Right atrium auricular region (tissue), 2 donors: Measurements from ENCODE around the gene LUZP2. TPM values are rescaled to one million over a fixed set of nuclear protein-coding genes. Genes with fewer than 3 reads are reported as not detected.

ENCODE experiments used
- DNase-seq: peaks from one replicate; pipeline ENCODE4 v3.0.0-alpha.2; 2019; ENCODE audit warnings: low spot score
- H3K27ac ChIP-seq, 2 donors: fragments of 200-600 bp; sonication (generic); 1 replicate in 1 of 2; 2 replicates in 1 of 2; pipeline ENCODE4 v1.5.1; 2016 to 2019
- H3K27me3 ChIP-seq, 2 donors: fragments of 200-600 bp; sonication (generic); one replicate each; pipeline versions ENCODE4 v1.5.1 to v1.6.0; 2017 to 2019
- H3K36me3 ChIP-seq: fragments of 200-600 bp; sonication (generic); one replicate; pipeline ENCODE4 v1.5.1; 2016
- H3K4me1 ChIP-seq, 2 donors: fragments of 200-600 bp; sonication (generic); one replicate each; pipeline versions ENCODE4 v1.5.1 to v1.6.0; 2017 to 2019
- H3K4me3 ChIP-seq, 2 donors: fragments of 200-600 bp; sonication (generic); 1 replicate in 1 of 2; 2 replicates in 1 of 2; pipeline ENCODE4 v1.5.1; 2017 to 2019; ENCODE audit warnings: mild to moderate bottlenecking in 1 of 2, moderate library complexity in 1 of 2
- H3K9me3 ChIP-seq, 2 donors: fragments of 200-600 bp; sonication (generic); one replicate each; pipeline ENCODE4 v1.5.1; 2019
- CTCF ChIP-seq, 2 donors: fragments of 200-600 bp; sonication (generic); IDR thresholded peaks; one replicate each; pipeline ENCODE4 v1.5.1; 2019; ENCODE audit warnings: antibody characterized with exemption in 2 of 2
- total RNA-seq, 2 donors: library from RNA; depleted of rRNA; stranded (reverse); fragments of >200 nt; gene quantifications; one replicate each; pipeline ENCODE4 v1.1.0, GENCODE V29; 2016

LUZP2 gene
- total RNA-seq, 2 donors from 2014 or later = 0.19 TPM; not detected in 1

GRCh38 chr11:24560324-24560723 is 63.5 kb downstream of the LUZP2 start:
- Histone ChIP-seq H3K36me3 (no peaks in the 10 kb centered on the region), H3K27ac (no peak overlapping the region), H3K9me3 (no peaks in the 10 kb centered on the region), H3K4me3 (no peak overlapping the region), H3K4me1 (no peaks in the 10 kb centered on the region), H3K27me3 (no peaks in the 10 kb centered on the region)
- no peak for TF ChIP-seq CTCF (IDR thresholded peaks at IDR 0.05)
- DNase-seq = no peak

DNA sequence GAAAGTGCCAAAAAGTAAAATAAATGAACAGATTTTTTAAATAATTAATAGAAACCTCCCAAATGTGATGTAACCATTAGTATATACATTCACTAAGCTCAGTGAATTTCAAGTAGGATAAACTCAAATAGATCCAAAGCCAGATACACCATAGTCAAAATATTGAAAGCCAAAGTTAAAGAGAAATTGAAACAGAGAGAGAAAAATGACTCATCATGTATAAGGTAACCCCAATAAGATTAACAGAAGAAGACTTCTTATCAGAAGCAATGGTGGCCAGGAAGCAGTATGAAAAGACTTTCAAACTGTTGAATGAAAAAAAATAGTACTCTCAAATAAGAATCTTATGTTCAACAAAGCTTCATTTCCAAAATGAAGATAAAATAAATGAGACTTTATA is 70.5 kb downstream of the LUZP2 start:
- Histone ChIP-seq H3K36me3 (no peaks in the 10 kb centered on the region), H3K27me3 (no peaks in the 10 kb centered on the region), H3K4me1 (no peaks in the 10 kb centered on the region), H3K9me3 (no peaks in the 10 kb centered on the region), H3K4me3 (no peak overlapping the region), H3K27ac (no peak overlapping the region)
- no peak for TF ChIP-seq CTCF (IDR thresholded peaks at IDR 0.05)
- DNase-seq = no peak

DNA sequence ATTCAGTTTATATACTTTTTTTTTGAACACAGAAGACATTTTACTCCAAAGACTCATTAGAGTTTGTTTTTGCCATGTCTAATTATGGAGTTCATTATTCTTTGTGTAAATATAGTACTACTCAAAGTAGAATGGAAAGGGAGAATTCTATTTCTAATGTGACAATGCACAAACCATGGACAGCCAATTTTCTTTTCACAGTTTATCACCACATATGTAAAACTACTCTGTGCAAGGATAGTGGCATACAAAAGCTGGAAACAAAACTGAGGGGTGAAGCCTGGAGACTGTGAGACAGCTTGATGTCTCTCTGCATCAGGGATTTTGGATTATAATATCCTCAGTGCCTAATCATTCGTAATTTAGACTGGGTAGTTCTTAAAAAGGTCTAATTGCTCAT is 75.5 kb downstream of the LUZP2 start:
- DNase-seq = no peak
- H3K4me3 ChIP-seq = no peak overlapping the region
- no peaks in the 10 kb centered on the region for H3K36me3 ChIP-seq
- TF ChIP-seq CTCF (IDR thresholded peaks at IDR 0.05) = no peak
- no peak overlapping the region for H3K27ac ChIP-seq
- no peaks in the 10 kb centered on the region for H3K4me1 ChIP-seq
- H3K27me3 ChIP-seq = peaks cover 0 to 3% of the 10 kb centered on the region in 2 donors
- no peaks in the 10 kb centered on the region for H3K9me3 ChIP-seq

DNA sequence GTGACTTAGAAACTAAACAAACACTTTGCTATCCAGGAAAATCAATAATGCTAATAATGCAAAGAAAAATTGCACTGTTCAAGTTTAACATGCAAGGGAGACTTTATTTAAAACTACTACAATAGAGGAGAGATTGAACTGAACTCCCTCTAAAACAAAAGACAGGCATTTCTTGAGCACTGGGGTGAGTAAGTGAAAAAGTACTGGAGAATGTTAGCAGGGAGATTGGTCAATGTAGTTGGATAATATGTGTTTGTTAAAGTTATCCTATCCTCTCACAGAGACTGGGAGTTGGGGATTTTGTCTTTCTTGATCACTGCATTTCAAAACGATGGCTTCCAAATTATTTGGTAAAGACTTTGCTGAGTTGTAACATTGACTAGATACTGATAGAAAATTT is 77.6 kb downstream of the LUZP2 start:
- TF ChIP-seq CTCF (IDR thresholded peaks at IDR 0.05) = no peak
- no peaks in the 10 kb centered on the region for H3K9me3 ChIP-seq
- no peaks in the 10 kb centered on the region for H3K4me1 ChIP-seq
- H3K4me3 ChIP-seq = no peak overlapping the region
- no peak for DNase-seq
- H3K36me3 ChIP-seq = no peaks in the 10 kb centered on the region
- H3K27me3 ChIP-seq = peaks cover 0 to 3% of the 10 kb centered on the region in 2 donors
- no peak overlapping the region for H3K27ac ChIP-seq

DNA sequence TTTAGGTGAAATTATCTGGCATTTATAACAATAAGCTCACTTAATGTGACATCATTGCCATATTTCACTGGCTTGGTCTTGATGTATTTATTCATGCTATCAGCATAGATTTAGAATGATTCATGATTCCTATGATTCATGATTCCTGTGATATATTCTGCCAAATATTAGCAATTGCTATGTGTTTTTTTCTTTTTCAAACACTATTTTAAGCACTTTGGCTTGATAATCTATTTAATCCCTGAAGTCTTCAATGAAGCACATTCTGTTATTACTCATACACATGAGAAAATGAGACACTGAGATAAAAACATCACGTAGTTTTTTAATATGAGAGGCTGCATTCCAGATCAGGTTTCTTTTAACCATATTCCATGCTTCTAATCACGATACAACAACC is 78.5 kb downstream of the LUZP2 start:
- DNase-seq = no peak
- no peak overlapping the region for H3K4me3 ChIP-seq
- no peaks in the 10 kb centered on the region for H3K36me3 ChIP-seq
- H3K9me3 ChIP-seq = no peaks in the 10 kb centered on the region
- no peak for TF ChIP-seq CTCF (IDR thresholded peaks at IDR 0.05)
- H3K27ac ChIP-seq = no peak overlapping the region
- H3K4me1 ChIP-seq = no peaks in the 10 kb centered on the region
- peaks cover 0 to 3% of the 10 kb centered on the region in 2 donors for H3K27me3 ChIP-seq

DNA sequence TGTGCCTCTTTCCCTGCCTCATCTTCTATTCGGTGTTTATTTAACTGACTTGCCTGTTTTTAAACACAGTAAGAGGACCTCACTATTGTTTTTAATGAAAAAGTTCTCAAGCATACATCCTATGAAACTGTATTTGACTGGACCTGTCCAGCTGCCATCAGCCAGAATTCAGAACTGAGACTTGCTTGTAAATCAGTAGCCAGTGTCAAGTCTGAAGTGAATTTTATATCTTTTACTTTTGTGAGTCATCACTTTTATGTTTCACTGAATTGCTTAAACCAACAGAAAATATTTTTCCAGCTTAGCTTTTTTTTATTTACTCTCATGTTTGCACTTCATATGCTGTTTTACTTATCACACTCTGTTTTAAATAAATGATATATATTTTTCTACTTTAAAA is 88.3 kb downstream of the LUZP2 start:
- H3K4me1 ChIP-seq = no peaks in the 10 kb centered on the region
- no peak for DNase-seq
- H3K9me3 ChIP-seq = no peaks in the 10 kb centered on the region
- no peak overlapping the region for H3K4me3 ChIP-seq
- TF ChIP-seq CTCF (IDR thresholded peaks at IDR 0.05) = no peak
- H3K27me3 ChIP-seq = no peaks in the 10 kb centered on the region
- no peaks in the 10 kb centered on the region for H3K36me3 ChIP-seq
- no peak overlapping the region for H3K27ac ChIP-seq
